Fibroblast of lung (primary cell): ENCODE results near the gene CDX1. TPM values are rescaled to one million over a fixed set of nuclear protein-coding genes. Genes with fewer than 3 reads are reported as not detected.

Experiments
- DNase-seq, 2 donors: peaks; one replicate each; pipeline versions ENCODE4 v3.0.0 to v3.0.0-alpha.2; 2010; ENCODE audit warnings: low read depth in 2 of 2
- H2AFZ ChIP-seq: 2 replicates; pipeline ENCODE4 v1.5.1; 2012; ENCODE audit warnings: low read length, control low read depth, inconsistent platforms
- H3K27ac ChIP-seq: 2 replicates; pipeline ENCODE4 v1.5.1; 2011; ENCODE audit warnings: low read length, control low read depth; ENCODE audit not compliant: insufficient read depth
- H3K27me3 ChIP-seq: 2 replicates; pipeline ENCODE4 v1.5.1; 2011; ENCODE audit warnings: mild to moderate bottlenecking, low read length; ENCODE audit not compliant: control insufficient read depth, insufficient read depth
- H3K36me3 ChIP-seq: 2 replicates; pipeline ENCODE4 v1.5.1; 2011; ENCODE audit warnings: low read length; ENCODE audit not compliant: control insufficient read depth, insufficient read depth
- H3K4me1 ChIP-seq: 2 replicates; pipeline ENCODE4 v1.5.1; 2011; ENCODE audit warnings: low read length; ENCODE audit not compliant: control insufficient read depth, insufficient read depth; ENCODE audit errors: extremely low read depth
- H3K4me2 ChIP-seq: 2 replicates; pipeline ENCODE4 v1.5.1; 2011; ENCODE audit warnings: low read length, control low read depth; ENCODE audit not compliant: insufficient read depth; ENCODE audit errors: extremely low read depth
- H3K4me3 ChIP-seq, 4 experiments: fragments of 200-600 bp in 1 of 4; sonication (generic) in 1 of 4; replicated peaks in 1 of 4; 2 replicates each; pipeline ENCODE4 v1.5.1; 2011 to 2016; ENCODE audit warnings: low read length in 4 of 4, low read depth in 3 of 4, mild to moderate bottlenecking in 3 of 4, control low read depth in 2 of 4, inconsistent platforms in 1 of 4, mixed read lengths in 1 of 4; ENCODE audit not compliant: insufficient read depth in 1 of 4; ENCODE audit errors: control extremely low read depth in 1 of 4
- H3K79me2 ChIP-seq: 2 replicates; pipeline ENCODE4 v1.5.1; 2012; ENCODE audit warnings: mild to moderate bottlenecking, low read length, inconsistent platforms; ENCODE audit not compliant: control insufficient read depth, insufficient read depth
- H3K9ac ChIP-seq: 2 replicates; pipeline ENCODE4 v1.5.1; 2011; ENCODE audit warnings: mild to moderate bottlenecking, low read length, control low read depth; ENCODE audit not compliant: insufficient read depth
- H3K9me3 ChIP-seq: 2 replicates; pipeline ENCODE4 v1.5.1; 2012; ENCODE audit warnings: low read depth, low read length; ENCODE audit not compliant: control insufficient read depth, insufficient read depth
- H4K20me1 ChIP-seq: 2 replicates; pipeline ENCODE4 v1.5.1; 2011; ENCODE audit warnings: low read length; ENCODE audit not compliant: control insufficient read depth, insufficient read depth; ENCODE audit errors: extremely low read depth
- EZH2 ChIP-seq: IDR thresholded peaks from 2 replicates; pipeline ENCODE4 v1.5.1; 2012; ENCODE audit warnings: low read length, control low read depth, mild to moderate bottlenecking; ENCODE audit errors: missing control alignments
- polyA plus RNA-seq, 2 donors: library from polyadenylated mRNA; depleted of rRNA in 1 of 2; stranded (reverse) in 1 of 2; unstranded in 1 of 2; fragments of >200 nt; gene quantifications; 2 replicates each; pipeline ENCODE4 v1.2.1, GENCODE V29; 2011 to 2012; ENCODE audit warnings: missing spikeins in 1 of 2
- total RNA-seq: library from RNA; depleted of rRNA; stranded (reverse); fragments of >200 nt; gene quantifications from 2 replicates; pipeline ENCODE4 v1.2.1, GENCODE V29; 2014
- TF ChIP-seq, protein P1 (sequence below), 2 donors: IDR thresholded peaks in 1 of 2; conservative IDR thresholded peaks in 1 of 2; 1 replicate in 1 of 2; 2 replicates in 1 of 2; pipeline ENCODE4 v1.5.1; 2011 to 2012; ENCODE audit warnings: low read length in 2 of 2, control low read depth in 1 of 2, inconsistent platforms in 1 of 2, low read depth in 1 of 2, mild to moderate bottlenecking in 1 of 2

The CDX1 gene
- total and polyA plus RNA-seq, 2 donors (not counting 1 experiment from before 2014, with no cell fraction given) = 0.33 to 1.8 TPM

- TF ChIP-seq, protein P1, sequence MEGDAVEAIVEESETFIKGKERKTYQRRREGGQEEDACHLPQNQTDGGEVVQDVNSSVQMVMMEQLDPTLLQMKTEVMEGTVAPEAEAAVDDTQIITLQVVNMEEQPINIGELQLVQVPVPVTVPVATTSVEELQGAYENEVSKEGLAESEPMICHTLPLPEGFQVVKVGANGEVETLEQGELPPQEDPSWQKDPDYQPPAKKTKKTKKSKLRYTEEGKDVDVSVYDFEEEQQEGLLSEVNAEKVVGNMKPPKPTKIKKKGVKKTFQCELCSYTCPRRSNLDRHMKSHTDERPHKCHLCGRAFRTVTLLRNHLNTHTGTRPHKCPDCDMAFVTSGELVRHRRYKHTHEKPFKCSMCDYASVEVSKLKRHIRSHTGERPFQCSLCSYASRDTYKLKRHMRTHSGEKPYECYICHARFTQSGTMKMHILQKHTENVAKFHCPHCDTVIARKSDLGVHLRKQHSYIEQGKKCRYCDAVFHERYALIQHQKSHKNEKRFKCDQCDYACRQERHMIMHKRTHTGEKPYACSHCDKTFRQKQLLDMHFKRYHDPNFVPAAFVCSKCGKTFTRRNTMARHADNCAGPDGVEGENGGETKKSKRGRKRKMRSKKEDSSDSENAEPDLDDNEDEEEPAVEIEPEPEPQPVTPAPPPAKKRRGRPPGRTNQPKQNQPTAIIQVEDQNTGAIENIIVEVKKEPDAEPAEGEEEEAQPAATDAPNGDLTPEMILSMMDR (conservative IDR thresholded peaks at IDR 0.05 in 1 of 2, IDR thresholded peaks at IDR 0.05 in 1 of 2; ENCODE audit: low read depth in 1 of 2, low read length in 2 of 2) = no peak
- TF ChIP-seq EZH2 = no peak
- Histone ChIP-seq H3K27ac (no peak overlapping the region), H4K20me1 (no peaks in the 10 kb centered on the region), H3K36me3 (no peaks in the 10 kb centered on the region), H3K4me2 (no peak overlapping the region), H3K27me3 (peaks cover 26% of the 10 kb centered on the region), H2AFZ (no peak overlapping the region), H3K4me1 (no peaks in the 10 kb centered on the region), H3K9ac (no peak overlapping the region), H3K79me2 (no peaks in the 10 kb centered on the region), H3K9me3 (no peaks in the 10 kb centered on the region), H3K4me3 (no peak overlapping the region)
- DNase-seq = no peak
Measured at GRCh38 chr5:150197476-150197875, 30.9 kb downstream of the CDX1 start.

DNA sequence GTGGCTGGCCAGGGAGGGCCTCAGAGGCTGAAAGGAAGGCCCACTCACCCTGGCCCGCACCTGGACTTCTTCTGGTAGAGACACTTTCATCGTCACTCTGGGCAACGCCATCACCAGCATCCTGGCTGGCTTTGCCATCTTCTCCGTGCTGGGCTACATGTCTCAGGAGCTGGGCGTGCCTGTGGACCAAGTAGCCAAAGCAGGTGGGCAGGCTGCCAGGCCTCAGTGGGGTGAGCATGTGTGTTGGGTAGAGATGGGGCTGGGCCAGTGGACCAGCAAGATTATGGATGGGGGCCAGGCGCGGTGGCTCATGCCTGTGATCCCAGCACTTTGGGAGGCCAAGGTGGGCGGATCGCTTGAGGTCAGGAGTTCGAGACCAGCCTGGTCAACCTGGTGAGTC lies 35.9 kb downstream of the CDX1 start:
- no peak for DNase-seq
- Histone ChIP-seq H2AFZ (no peak overlapping the region), H3K4me3 (no peak overlapping the region), H3K4me2 (no peak overlapping the region), H3K27ac (no peak overlapping the region), H4K20me1 (no peaks in the 10 kb centered on the region), H3K36me3 (no peaks in the 10 kb centered on the region), H3K27me3 (peaks cover 5% of the 10 kb centered on the region), H3K9ac (no peak overlapping the region), H3K79me2 (no peaks in the 10 kb centered on the region), H3K9me3 (no peaks in the 10 kb centered on the region), H3K4me1 (no peaks in the 10 kb centered on the region)
- no peak for TF ChIP-seq EZH2
- TF ChIP-seq, protein P1 (conservative IDR thresholded peaks at IDR 0.05 in 1 of 2, IDR thresholded peaks at IDR 0.05 in 1 of 2; ENCODE audit: low read depth in 1 of 2, low read length in 2 of 2) = no peak

DNA sequence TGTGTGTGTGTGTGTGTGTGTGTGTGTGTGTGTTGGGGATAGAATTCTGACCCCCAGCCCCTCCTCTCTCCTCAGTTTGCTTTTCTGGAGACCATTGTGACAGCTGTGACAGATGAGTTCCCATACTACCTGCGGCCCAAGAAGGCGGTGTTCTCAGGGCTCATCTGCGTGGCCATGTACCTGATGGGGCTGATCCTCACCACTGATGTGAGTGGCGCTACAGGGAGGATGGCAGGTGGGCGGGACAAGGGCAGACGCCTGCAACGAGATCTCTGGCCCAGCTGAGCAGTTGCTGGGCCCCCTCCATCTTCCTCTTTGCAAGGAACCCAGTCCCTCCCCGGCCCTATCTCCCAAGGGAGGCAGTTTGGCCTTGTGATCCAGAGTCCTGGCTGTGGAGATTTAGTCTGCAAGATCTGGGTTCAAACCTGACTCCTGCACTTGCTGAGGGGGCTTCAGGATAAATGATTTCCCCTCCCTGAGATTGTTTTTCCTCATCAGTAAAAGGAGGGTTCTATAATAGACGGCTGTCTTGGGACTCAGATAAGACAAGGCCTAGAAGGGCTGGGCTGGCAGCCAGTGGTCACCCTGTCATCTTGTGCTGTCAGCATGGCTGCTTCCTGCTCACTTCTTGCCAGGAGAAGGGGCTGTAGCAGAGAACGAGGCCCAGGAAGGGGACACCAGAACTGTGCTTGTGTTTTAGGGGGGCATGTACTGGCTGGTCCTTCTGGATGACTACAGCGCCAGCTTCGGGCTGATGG lies 37.4 kb downstream of the CDX1 start:
- TF ChIP-seq EZH2 = no peak
- TF ChIP-seq, protein P1 (conservative IDR thresholded peaks at IDR 0.05 in 1 of 2, IDR thresholded peaks at IDR 0.05 in 1 of 2; ENCODE audit: low read depth in 1 of 2, low read length in 2 of 2) = no peak

More for the DNA sequence above, 37.4 kb downstream of the CDX1 start:
- Histone ChIP-seq H3K27ac (no peak overlapping the region), H3K9ac (no peak overlapping the region), H4K20me1 (no peaks in the 10 kb centered on the region), H3K9me3 (no peaks in the 10 kb centered on the region), H3K27me3 (peaks cover 5% of the 10 kb centered on the region), H3K36me3 (no peaks in the 10 kb centered on the region), H3K4me1 (peaks cover 6% of the 10 kb centered on the region), H3K4me2 (no peak overlapping the region), H3K79me2 (no peaks in the 10 kb centered on the region), H3K4me3 (no peak overlapping the region), H2AFZ (no peak overlapping the region)
- no peak for DNase-seq
